CD4-positive, alpha-beta T cell (primary cell): Measurements from ENCODE around the gene FBXO4. TPM values are rescaled to one million over a fixed set of nuclear protein-coding genes. Genes with fewer than 3 reads are reported as not detected.

Experiments
- ATAC-seq: fragments of 200-7000 bp; cut with Tn5 transposase; one replicate; pipeline ENCODE4 v1.10.0; 2022; ENCODE audit warnings: mild to moderate bottlenecking; ENCODE audit not compliant: poor library complexity
- CTCF ChIA-PET: fragments of 350-600 bp; sonication (Branson Sonifier 250); formaldehyde crosslinking; loops from one replicate; lab custom pipeline; 2021; ENCODE audit warnings: antibody characterized with exemption, inconsistent platforms; lab: Charles Lee
- POLR2A ChIA-PET: fragments of 350-600 bp; sonication (Branson Sonifier 250); formaldehyde crosslinking; loops from one replicate; lab custom pipeline; 2021; ENCODE audit warnings: antibody characterized with exemption, inconsistent platforms; lab: Charles Lee
- DNase-seq, 14 experiments: peaks; one replicate each; pipeline ENCODE4 v3.0.0-alpha.2; 2013 to 2020; ENCODE audit warnings: mixed read lengths in 2 of 14
- H3K27ac ChIP-seq, 2 donors: one replicate each; pipeline versions ENCODE4 v1.5.1 to v1.7.0; 2013; ENCODE audit warnings: low read length in 2 of 2, low read depth in 1 of 2, mild to moderate bottlenecking in 1 of 2
- H3K27me3 ChIP-seq, 2 experiments: 1 replicate in 1 of 2; 2 replicates in 1 of 2; pipeline versions ENCODE4 v1.6.1 to v1.7.0; 2013; ENCODE audit warnings: low read length in 2 of 2, control low read depth in 1 of 2, mild to moderate bottlenecking in 1 of 2, moderate library complexity in 1 of 2; ENCODE audit not compliant: insufficient read depth in 2 of 2, control insufficient read depth in 1 of 2
- H3K36me3 ChIP-seq: one replicate; pipeline ENCODE4 v1.6.1; 2013; ENCODE audit warnings: low read length, control low read depth; ENCODE audit not compliant: insufficient read depth
- H3K4me1 ChIP-seq: one replicate; pipeline ENCODE4 v1.6.1; 2013; ENCODE audit warnings: low read length, control low read depth; ENCODE audit not compliant: insufficient read depth
- H3K4me3 ChIP-seq: one replicate; pipeline ENCODE4 v1.5.1; 2013; ENCODE audit warnings: mild to moderate bottlenecking, low read length, moderate library complexity
- H3K9me3 ChIP-seq, 2 experiments: 1 replicate in 1 of 2; 2 replicates in 1 of 2; pipeline versions ENCODE4 v1.6.1 to v1.7.0; 2013; ENCODE audit warnings: low read length in 2 of 2, mild to moderate bottlenecking in 2 of 2, control low read depth in 1 of 2, moderate library complexity in 1 of 2; ENCODE audit not compliant: control insufficient read depth in 1 of 2, insufficient read depth in 1 of 2
- H3K27ac Mint-ChIP-seq: one replicate; pipeline ENCODE4 v1.8.0; 2020; ENCODE audit warnings: mixed read lengths
- H3K27me3 Mint-ChIP-seq: one replicate; pipeline ENCODE4 v1.8.0; 2021; ENCODE audit warnings: mixed read lengths
- H3K36me3 Mint-ChIP-seq: one replicate; pipeline ENCODE4 v1.8.0; 2021; ENCODE audit warnings: low read depth, mixed read lengths
- H3K4me1 Mint-ChIP-seq: one replicate; pipeline ENCODE4 v1.8.0; 2021; ENCODE audit warnings: low read depth, mixed read lengths
- H3K4me3 Mint-ChIP-seq: one replicate; pipeline ENCODE4 v1.8.0; 2020; ENCODE audit warnings: mild to moderate bottlenecking, mixed read lengths
- H3K9me3 Mint-ChIP-seq: one replicate; pipeline ENCODE4 v1.8.0; 2020; ENCODE audit warnings: mixed read lengths
- CTCF ChIP-seq: fragments of 200-600 bp; IDR thresholded peaks from one replicate; pipeline ENCODE4 v1.8.0; 2022; ENCODE audit warnings: antibody characterized with exemption, mild to moderate bottlenecking
- intact Hi-C, 2 experiments: fragments of 100-400 bp; cut with DNase I in 1 of 2; cut with micrococcal nuclease in 1 of 2; formaldehyde crosslinking; loops; one replicate each; pipeline versions ENCODE4 v1.15.1 to v1.9.0; 2023 to 2025; cut with DNase I, micrococcal nuclease
- polyA plus RNA-seq, 2 donors: library from polyadenylated mRNA; unstranded; fragments of 120-200 nt; gene quantifications; one replicate each; pipeline ENCODE4 v1.2.1, GENCODE V29; 2013
- total RNA-seq, 174 experiments: library from RNA in 2 of 174; stranded (reverse) in 2 of 174; gene quantifications; one replicate each; pipeline ENCODE4 v1.2.3 and lab custom pipeline; 2021 to 2026

FBXO4 gene
- total RNA-seq, result 1 to 10 TPM; 7.0 to 8.1 TPM
- 14.1 TPM for polyA plus RNA-seq (2013, experiment 1 of 2)
- 11.2 TPM for polyA plus RNA-seq (2013, experiment 2 of 2)
- total RNA-seq (lab: John Stamatoyannopoulos, UW), result 4.3 to 31.0 (median 19.6) reads per million in 172 experiments

- H3K27me3 Mint-ChIP-seq, result no peaks in the 10 kb centered on the region
- CTCF ChIA-PET, result interaction anchor here (0.7 to 2.6 kb wide), 14 partner anchors 8 to 1559 kb away, joined by 3 to 22 read pairs (median 4); partner anchors contain the start of genes OXCT1, RIMOC1 and TMEM267
- intact Hi-C loops, result loop anchor here (1.0 to 5.0 kb wide), 7 partner anchors 20 to 1088 kb away; partner anchors contain the start of genes OXCT1 (in 1 of the 2), RIMOC1 (in 1 of the 2) and RPL37 (in 1 of the 2)
- peak within 1 kb of the TSS; percentile 81 for H3K4me3 ChIP-seq
- H3K4me1 ChIP-seq, result peaks cover 20% of the 10 kb centered on the region
- peaks cover 33% of the 10 kb centered on the region for H3K36me3 Mint-ChIP-seq
- H3K4me3 Mint-ChIP-seq, result peak within 1 kb of the TSS; percentile 87
- H3K27ac Mint-ChIP-seq, result peak within 1 kb of the TSS; percentile 93
- ATAC-seq (peak; percentile 95), DNase-seq (peak; percentile 76 to 96 (median 86))
- H3K36me3 ChIP-seq, result peaks cover 19% of the 10 kb centered on the region
- POLR2A ChIA-PET, result interaction anchor here (0.9 to 3.9 kb wide), 19 partner anchors 9 to 1559 kb away, joined by 3 to 103 read pairs (median 4); partner anchors contain the start of genes HMGCS1, OXCT1, RIMOC1 and TMEM267
- H3K9me3 ChIP-seq, result no peaks in the 10 kb centered on the region
- peak; percentile 71 for TF ChIP-seq CTCF
- peak within 1 kb of the TSS; percentile 93 to 95 for H3K27ac ChIP-seq
- no peaks in the 10 kb centered on the region for H3K9me3 Mint-ChIP-seq
- H3K27me3 ChIP-seq, result no peaks in the 10 kb centered on the region
- H3K4me1 Mint-ChIP-seq, result peaks cover 29% of the 10 kb centered on the region
These were observed at the start of gene FBXO4 for GRCh38 chr5:41924872-41925554. Gene FBXO4 (plus strand): TSS chr5:41925281. CDS start chr5:41925310, 29 bp downstream.

GRCh38 chr5:41876678-41877077 lies 48.4 kb upstream of the FBXO4 start:
- H3K4me1 Mint-ChIP-seq, result peaks cover 13% of the 10 kb centered on the region
- CTCF ChIA-PET, result interaction anchor here (0.8 to 1.1 kb wide), 2 partner anchors 17 to 49 kb away, joined by 3 read pairs; partner anchors contain the start of gene FBXO4

More at GRCh38 chr5:41876678-41877077, 48.4 kb upstream of the FBXO4 start:
- no peaks in the 10 kb centered on the region for H3K9me3 Mint-ChIP-seq
- H3K27ac Mint-ChIP-seq, result no peak overlapping the region
- Histone ChIP-seq H3K36me3 (no peaks in the 10 kb centered on the region), H3K9me3 (no peaks in the 10 kb centered on the region), H3K27ac (no peak overlapping the region), H3K27me3 (peaks cover 2 to 6% of the 10 kb centered on the region in 2 experiments), H3K4me1 (no peaks in the 10 kb centered on the region), H3K4me3 (no peak overlapping the region)
- intact Hi-C loops, result no loop called here
- POLR2A ChIA-PET, result interaction anchor here (0.6 to 0.7 kb wide), 2 partner anchors 27 to 1051 kb away, joined by 3 read pairs; no protein-coding TSS in a partner anchor
- H3K27me3 Mint-ChIP-seq, result peaks cover under 1% of the 10 kb centered on the region
- no peak overlapping the region for H3K4me3 Mint-ChIP-seq
- no peak for TF ChIP-seq CTCF
- ATAC-seq, result no peak
- no peaks in the 10 kb centered on the region for H3K36me3 Mint-ChIP-seq
- no peak for DNase-seq
